ENCODE data around the gene CCDC14. TPM values are rescaled to one million over a fixed set of nuclear protein-coding genes. Genes with fewer than 3 reads are reported as not detected.
"Not testable (repeated sequence)": the region's sequence is repeated elsewhere in the genome, so short reads cannot be mapped to it uniquely, and the experiment has no call there.

CCDC14 gene, protein sequence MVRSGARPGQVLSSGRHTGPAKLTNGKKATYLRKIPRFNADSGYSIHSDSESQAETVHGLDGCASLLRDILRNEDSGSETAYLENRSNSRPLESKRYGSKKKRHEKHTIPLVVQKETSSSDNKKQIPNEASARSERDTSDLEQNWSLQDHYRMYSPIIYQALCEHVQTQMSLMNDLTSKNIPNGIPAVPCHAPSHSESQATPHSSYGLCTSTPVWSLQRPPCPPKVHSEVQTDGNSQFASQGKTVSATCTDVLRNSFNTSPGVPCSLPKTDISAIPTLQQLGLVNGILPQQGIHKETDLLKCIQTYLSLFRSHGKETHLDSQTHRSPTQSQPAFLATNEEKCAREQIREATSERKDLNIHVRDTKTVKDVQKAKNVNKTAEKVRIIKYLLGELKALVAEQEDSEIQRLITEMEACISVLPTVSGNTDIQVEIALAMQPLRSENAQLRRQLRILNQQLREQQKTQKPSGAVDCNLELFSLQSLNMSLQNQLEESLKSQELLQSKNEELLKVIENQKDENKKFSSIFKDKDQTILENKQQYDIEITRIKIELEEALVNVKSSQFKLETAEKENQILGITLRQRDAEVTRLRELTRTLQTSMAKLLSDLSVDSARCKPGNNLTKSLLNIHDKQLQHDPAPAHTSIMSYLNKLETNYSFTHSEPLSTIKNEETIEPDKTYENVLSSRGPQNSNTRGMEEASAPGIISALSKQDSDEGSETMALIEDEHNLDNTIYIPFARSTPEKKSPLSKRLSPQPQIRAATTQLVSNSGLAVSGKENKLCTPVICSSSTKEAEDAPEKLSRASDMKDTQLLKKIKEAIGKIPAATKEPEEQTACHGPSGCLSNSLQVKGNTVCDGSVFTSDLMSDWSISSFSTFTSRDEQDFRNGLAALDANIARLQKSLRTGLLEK
- 100 to 1,000 TPM; 163 to 312 (median 305) TPM for polyA plus RNA-seq (ENCODE audit: insufficient read depth in 1 of 5, insufficient read length in 5 of 5, low replicate concordance in 1 of 5)
- long read RNA-seq, donor 1, full-length matches to known transcripts: 6 of 55 reads
- long read RNA-seq, donor 1, partial matches to known transcripts: 49 of 55 reads
- long read RNA-seq, donor 1, other reads (novel, unspliced or antisense): 0 of 55 reads
- long read RNA-seq, donor 2, full-length matches to known transcripts: 7 of 13 reads
- long read RNA-seq, donor 2, partial matches to known transcripts: 6 of 13 reads
- long read RNA-seq, donor 2, other reads (novel, unspliced or antisense): 0 of 13 reads
- long read RNA-seq, donor 3, full-length matches to known transcripts: 11 of 11 reads
- long read RNA-seq, donor 3, partial matches to known transcripts: 0 of 11 reads
- long read RNA-seq, donor 3, other reads (novel, unspliced or antisense): 0 of 11 reads
- long read RNA-seq, donor 4, full-length matches to known transcripts: 8 of 33 reads
- long read RNA-seq, donor 4, partial matches to known transcripts: 25 of 33 reads
- long read RNA-seq, donor 4, other reads (novel, unspliced or antisense): 0 of 33 reads
- long read RNA-seq, donor 5, full-length matches to known transcripts: 8 of 60 reads
- long read RNA-seq, donor 5, partial matches to known transcripts: 52 of 60 reads
- long read RNA-seq, donor 5, other reads (novel, unspliced or antisense): 0 of 60 reads
- long read RNA-seq, donor 6, full-length matches to known transcripts: 3 of 129 reads
- long read RNA-seq, donor 6, partial matches to known transcripts: 126 of 129 reads
- long read RNA-seq, donor 6, other reads (novel, unspliced or antisense): 0 of 129 reads
- long read RNA-seq, donor 7, full-length matches to known transcripts: 7 of 40 reads
- long read RNA-seq, donor 7, partial matches to known transcripts: 33 of 40 reads
- long read RNA-seq, donor 7, other reads (novel, unspliced or antisense): 0 of 40 reads
- long read RNA-seq, donor 8, full-length matches to known transcripts: 5 of 10 reads
- long read RNA-seq, donor 8, partial matches to known transcripts: 5 of 10 reads
- long read RNA-seq, donor 8, other reads (novel, unspliced or antisense): 0 of 10 reads

DNA sequence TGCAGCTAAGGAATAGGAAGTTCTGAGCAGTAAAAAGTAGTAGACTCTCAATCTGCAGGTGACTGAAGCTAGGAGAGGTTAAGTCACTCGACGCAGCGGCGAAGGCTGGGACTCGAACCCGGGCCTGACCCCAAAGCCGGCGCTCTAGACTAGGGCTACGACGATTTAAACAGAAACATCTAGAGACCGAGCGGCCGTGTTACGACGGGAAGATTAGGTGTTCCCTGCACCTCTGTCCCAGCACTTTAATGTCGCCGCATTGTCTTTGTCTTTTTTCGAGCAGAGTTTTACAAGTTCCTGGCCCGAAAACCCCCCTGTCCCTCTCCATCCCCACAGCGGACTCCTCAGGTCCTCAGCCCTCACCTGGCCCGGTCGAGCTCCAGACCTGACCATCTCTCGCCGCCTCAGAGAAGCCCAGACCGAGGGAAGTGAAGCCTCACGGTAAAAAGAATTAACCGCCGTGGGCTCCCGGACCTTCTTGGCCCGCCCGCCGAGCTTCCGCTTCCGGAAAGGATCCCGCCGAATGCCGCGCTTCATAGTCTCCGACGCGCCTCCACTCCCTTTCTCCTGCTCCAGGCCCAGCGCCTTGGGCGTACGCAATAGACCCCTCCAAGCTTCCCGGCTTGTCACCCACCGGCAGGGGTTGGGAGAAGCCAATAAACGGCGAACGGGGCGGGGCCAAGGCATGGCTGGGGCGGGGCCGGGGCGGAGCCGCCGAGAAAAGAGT, at the start of gene CCDC14:
Gene CCDC14 (minus strand): TSS at position 449 of the 727 bp plus-strand sequence. CDS start 56 bp downstream, at position 393.
- peak; percentile 94 to 95 for DNase-seq

DNA sequence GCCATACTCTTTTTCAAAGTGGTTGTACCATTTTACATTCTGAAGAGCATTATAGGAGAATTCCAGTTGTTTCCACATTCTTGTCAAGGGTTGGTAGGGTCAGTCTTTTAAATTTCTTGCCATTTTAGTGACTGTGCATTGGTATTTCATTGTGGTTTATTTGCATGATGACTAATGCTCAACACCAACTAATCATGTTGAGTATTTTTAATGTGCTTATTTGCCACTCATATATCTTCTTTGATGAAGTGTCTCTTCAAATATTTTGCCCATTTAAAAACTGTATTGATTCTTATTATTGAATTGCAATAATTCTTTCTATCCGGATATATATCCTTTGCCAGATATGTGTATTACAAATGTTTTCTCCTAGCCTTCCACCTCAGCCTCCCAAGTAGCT, 47.3 kb upstream of the CCDC14 start:
- not testable (repeated sequence) for DNase-seq

DNA sequence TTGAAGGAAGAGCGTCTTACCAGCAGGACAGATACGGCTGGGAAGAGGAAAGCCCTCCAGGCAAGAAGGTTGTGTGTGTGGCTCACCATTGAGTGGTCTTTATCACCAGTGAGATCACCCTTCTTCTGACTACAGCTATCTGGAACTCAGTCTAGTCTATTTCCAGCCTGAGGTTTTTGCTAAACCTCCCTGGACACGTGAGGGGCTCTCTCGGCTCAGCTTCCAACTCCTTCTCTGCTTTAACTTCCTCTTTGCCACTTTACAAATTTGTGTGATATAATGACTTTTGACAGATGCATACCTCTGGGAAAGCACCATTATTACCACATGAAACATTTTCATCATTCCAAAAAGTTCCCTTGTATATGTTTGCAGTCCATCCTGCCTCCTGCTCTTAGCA, 46.2 kb upstream of the CCDC14 start:
- no peak for DNase-seq

DNA sequence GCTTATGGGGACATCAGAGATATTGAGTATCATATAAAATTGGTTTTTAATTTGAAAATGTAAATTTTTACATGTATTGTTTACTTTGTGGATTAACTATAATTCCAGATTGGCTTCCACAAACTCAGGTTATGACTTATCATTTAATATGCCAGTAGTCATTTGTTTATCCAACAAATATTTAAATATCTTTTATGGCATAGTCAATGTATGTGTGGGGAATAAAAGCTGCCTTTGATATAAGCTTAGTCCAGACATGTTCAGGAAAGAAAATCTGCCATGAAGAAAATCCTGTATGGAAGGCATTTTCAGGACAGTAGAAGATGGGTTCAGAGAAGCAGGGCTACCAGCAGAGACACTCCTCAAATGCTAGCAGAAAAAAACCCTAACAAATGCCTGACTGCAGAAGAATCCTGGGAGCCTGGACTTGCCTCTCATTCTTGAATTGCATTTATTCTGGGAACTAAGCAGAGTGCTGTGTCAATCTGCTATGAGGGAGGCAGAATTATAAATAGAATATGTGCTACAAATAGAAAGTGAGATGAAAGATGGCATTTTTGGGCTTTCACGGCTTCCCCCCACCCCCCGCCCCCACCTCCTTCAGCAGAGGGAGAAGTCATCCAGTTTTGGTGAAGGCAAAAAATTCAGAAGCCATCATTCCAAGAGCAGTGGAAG, 41.5 kb upstream of the CCDC14 start:
- not testable (repeated sequence) for DNase-seq

DNA sequence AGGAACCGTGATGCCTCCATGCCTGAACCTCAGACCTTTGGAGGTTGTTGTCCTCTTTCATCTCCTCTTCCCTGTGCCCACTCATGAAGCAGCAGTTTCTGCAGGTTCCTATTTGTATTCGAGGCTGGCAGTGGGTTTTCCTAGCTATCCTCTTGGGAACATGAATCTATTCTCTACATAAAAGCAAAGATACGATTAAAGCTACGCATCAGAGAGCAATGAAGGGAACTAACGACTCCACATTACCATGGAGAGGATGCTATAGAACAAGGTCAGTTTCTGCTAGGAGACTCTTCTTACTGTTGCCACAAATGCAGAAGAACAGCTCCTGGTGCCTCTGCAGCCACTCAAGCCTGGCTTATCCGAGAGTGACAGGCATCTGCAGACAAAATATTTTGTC, 40.3 kb upstream of the CCDC14 start:
- DNase-seq: not testable (repeated sequence)

DNA sequence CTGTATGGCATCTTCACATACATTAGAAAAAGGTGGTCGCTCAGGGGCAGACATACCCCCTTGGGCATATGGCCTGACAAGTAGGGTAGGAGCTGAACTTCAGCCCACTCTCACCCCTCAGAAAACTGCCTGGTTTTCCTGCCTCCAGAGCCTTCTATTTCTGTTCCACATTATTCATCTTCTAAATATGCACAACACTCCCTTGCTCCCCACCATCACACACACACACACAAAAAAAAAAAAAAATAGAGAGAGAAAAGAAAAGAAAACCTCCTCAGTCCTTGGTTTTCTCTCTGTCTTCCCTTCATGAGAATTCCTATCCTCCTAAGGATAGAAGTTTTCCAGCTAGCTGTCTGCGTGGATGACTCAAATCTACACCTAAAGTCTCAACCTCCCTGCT, 36.5 kb upstream of the CCDC14 start:
- DNase-seq: no peak

DNA sequence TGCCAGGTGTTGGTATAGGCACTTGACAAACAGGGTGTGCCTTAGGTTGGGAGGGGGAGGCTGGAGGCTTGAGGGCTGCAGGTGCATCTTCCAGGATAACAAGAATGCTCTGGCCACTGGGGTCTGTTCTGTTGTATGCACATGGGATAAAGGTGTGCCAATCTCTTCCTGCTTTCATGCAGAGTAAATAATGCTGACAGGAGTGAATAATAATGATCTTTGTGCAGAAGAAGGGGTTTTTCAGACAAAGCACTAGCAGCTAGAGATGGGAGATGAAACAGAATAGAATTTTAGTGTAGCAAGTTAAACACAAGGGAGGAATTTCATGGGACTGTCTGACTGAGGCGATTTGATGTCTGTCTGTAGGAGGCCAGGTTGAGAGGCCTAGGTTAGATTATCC, 32.8 kb upstream of the CCDC14 start:
- DNase-seq: no peak

DNA sequence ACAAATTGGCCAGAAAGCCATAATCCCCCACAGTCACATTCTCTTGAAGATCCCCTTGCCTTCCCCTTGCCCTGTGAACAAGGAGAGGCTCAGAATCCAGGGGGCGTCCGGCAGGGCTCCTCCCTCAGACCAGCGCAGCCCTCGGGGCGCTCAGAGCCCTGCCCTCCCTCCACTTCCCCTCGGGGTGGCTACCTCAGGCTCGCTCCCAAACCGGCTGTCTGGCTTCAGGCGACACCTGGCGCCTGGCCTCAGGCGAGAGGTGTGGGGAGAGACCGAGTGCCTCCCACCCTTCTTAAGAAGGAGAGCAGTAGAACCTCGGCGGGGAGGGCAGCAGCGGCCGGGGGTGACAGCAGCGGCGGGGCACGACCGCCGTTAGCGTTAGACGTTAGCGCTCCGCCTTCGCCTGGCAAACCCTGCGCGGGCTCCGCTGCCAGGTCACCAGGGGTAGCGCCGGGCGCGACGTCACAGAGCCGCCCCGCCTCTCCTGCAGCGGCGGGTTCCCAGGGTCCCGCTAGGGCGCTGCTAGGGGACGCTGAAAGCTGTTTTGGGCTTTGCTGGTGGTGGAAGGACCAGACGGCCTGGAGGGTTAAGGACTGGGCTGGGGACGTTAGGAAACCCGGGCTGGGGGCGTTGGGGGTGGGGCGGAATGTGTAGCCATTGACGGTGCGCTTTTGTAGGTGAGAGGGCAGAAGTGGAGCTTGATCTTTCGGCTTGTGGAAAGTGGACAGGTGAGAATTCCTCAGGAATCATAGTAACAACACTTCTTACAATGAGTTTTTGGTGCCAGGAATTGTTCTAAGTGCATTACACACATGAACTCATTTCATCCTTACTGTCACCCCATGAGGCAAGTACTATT, 30.9 kb upstream of the CCDC14 start, which contains the start of gene ROPN1:
Gene ROPN1 (minus strand): TSS at position 395 of the 859 bp plus-strand sequence. CDS start 11,643 bp downstream, outside the sequence.
- not testable (repeated sequence) for DNase-seq

DNA sequence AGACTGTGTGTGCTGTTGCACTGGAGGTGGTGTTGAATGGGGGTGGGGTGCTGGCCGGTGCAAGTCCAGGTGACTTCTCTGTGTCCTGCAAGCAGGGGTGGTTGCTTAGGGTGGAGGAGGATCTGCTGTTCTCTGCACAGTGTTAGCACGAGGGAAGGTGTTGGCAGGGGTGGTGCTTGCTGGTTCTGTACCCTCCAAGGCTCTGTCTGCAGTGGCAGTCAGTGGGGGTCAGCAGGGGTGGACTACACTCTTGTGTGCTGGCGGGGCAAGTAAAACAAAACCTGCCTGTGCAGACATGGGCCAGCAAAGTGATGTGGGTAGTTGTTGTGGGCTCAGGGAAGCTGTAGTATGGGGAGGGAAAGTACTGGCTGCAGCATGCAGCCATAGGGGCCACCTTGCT, 25.4 kb upstream of the CCDC14 start:
- DNase-seq: no peak

DNA sequence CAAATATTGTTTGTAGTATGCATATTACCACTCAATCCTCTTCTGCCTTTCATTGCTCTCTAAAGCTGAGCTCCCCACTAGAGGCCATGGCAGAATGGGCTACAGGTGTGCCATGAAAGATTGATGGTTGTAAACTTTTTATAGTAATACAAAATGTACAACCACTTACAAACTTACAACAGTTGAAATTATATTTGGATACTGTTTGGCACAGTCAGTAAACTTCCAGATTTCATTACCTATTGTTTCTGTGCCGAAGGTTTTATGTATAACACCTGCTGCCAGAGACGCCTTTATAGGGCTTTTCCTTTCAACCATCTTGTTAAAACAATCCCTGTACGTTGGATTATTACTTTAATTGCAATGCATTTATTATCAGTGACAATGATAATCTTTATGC, 23.9 kb upstream of the CCDC14 start:
- no peak for DNase-seq

DNA sequence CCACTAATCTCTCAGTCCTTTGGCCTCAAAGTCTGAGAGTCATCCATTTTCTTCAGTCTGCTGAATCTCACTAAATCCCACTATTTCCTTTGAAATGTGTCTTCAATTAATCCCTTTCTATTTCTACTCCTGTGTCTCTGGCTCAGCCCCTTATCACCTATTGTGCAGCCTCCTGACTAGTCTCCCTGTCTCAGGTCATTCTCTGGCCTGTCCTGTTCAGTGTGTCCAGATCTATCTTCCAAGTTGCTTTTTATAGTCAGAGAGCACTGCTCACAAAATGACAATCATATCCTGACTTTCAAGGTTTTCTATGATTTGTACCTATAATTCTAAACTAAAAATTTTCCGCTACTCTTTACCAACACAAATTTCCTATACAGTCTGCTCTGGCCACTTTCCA, 23.3 kb upstream of the CCDC14 start:
- no peak for DNase-seq

DNA sequence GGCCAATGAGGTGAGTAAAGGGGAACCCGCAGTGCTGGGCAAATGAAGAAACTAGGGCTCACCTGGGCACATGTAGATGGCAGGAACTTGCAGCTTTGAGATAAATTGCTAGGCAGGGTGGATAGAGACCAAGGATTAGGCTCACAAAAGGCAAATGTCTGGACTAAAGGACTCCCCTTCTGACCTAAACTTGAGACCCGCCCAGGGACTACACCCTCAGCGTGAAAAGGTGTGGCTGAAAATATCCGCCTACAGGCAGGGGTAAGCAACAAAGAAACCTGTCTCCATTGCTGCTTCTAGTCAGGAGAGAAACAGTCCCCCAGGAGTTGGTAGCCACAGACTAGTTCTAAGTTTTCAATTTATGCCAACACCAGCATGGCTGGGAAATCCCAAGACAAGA, 20.3 kb upstream of the CCDC14 start:
- DNase-seq: not testable (repeated sequence)

DNA sequence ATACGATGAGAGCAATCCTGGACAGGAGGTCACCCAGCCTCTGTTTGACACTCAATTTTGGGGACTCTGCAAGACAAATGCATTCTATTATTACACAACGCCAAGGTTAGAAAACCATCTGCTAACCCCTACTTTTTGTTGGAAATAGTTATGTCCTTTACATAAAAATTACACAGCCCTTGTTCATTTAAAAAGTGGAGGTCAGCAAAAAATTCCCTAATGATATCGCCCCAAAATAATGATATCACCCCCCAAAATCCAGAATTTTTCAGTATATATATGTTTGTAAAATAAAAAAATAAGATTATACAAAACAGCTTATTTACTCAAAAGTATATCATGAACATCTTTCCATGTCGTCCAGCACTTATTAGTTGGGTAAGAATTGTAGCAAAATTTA, 19.5 kb upstream of the CCDC14 start:
- DNase-seq: no peak

DNA sequence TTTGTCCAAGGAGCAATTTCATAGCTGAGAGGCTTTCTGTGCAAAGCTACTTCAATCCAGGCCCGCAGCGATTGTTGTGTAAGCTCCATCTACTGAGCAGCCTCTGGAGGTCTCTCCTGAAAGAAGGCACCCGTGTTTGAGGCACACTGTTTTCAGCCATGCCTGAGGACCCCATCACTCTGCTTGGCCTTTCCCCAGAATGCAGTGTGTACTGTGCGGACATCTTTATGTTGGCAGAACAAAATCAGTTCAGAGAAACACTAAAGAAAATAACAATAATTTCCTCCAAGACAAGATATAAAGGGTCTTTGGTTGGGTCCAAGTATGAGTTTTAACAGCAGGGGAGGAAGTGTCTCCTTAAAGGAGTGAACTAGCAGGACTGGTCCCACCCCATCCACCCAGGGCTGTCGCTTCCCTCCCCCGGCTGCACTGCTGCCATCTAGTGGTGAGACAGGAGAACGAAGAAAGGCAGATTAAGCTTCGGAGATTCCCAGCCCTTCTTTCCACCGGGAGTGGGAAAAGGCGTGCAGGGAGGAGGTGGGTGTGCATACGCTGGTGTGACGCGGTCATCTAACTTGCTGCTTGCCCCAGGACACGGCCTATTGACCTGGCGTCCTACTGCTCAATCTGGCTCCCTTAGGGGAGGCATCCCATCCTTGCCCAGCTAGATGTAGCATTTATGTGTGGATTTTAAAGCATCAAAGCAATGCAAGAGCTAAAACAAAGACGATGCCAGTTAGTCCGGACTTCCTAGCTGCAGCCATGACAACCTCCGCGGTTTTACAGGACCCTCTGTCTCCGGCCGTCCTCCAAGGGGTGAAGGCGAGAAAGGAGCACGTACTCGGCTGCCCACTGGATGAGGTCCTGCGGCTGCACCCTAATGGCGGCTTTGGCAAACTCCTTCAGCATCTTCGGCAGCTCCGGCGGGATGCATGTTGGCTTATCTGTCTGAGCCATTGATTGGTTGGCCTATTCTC, 18.8 kb upstream of the CCDC14 start:
- DNase-seq: peak; percentile 23 to 28

DNA sequence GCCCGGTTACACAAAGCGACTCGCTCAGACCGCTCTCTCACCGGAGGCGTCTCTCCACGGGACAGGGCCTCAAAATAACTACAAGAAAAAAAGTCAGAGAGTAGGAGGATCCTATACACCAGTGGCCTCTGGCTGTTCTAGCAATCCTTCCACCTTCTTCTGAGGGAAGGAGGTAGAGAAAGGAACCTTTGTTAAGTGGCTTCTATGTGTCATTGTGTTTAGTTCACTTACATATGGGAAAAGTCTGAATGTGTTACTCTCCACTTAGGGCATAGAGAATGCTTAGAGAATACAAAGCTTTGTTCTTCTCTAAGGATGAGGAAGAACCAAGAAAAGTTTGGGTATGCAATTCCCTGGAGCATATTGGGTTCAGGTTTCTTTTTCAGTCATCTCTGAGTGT, 15.9 kb upstream of the CCDC14 start:
- not testable (repeated sequence) for DNase-seq

DNA sequence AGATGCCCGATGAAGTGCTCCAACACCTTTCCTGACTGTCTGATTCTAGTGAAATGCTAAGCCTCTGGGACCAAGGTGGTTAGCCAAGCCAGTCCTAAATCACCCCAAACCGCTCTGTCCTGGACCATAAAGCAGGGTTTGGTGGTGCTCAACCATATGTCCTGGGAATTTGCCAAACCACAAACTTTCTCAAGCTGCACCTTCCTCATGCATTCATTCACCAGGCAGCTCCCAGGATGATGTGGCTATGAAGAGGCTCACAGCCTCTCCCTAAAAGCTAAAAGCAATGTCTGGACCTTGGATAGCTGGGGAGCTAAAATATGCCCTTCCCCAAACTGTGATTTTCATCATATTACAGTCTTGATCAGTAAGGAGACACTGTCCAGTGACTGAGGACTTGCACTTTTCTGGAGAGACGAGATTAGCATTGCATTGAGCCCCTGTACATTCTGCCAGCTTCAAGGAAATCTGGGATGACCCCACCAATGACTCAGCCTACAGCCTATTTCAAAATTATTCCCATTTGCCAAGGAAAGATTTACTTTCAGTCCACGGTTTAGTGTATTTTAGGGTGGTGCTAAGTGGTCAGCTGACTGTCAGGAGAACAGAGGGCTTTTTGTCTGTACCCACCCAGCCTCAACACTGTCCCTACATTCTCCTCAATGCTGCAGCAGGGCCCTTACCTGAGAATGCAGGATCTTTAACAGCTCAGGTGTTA, 15.3 kb upstream of the CCDC14 start:
- not testable (repeated sequence) for DNase-seq

Measured in right lung (tissue), 10 donors.